GM21381 (cell line): ENCODE measurements around the gene LOXL4.
"Not testable (repeated sequence)": the region's sequence is repeated elsewhere in the genome, so short reads cannot be mapped to it uniquely, and the experiment has no call there.

Source experiments
- ATAC-seq: cut with Tn5 transposase; IDR thresholded peaks from one replicate; pipeline ENCODE4 v1.9.1; 2021; ENCODE audit warnings: mild to moderate bottlenecking, moderate library complexity; ENCODE audit not compliant: unreplicated experiment

LOXL4 gene

GRCh38 chr10:98246911-98247805, 20.8 kb downstream of the LOXL4 start:
- ATAC-seq = no peak

- ATAC-seq = no peak
Observed at GRCh38 chr10:98244586-98244985, 23.4 kb downstream of the LOXL4 start.

GRCh38 chr10:98244141-98244540, 23.9 kb downstream of the LOXL4 start:
- no peak for ATAC-seq

GRCh38 chr10:98242823-98243222, 25.2 kb downstream of the LOXL4 start:
- ATAC-seq = no peak

- no peak for ATAC-seq
Observed at GRCh38 chr10:98240524-98240923, 27.5 kb downstream of the LOXL4 start.

GRCh38 chr10:98238391-98238790, 29.6 kb downstream of the LOXL4 start:
- ATAC-seq = no peak

GRCh38 chr10:98236862-98237261, 31.1 kb downstream of the LOXL4 start:
- ATAC-seq = no peak

- ATAC-seq = no peak
Observed at GRCh38 chr10:98235846-98236245, 32.1 kb downstream of the LOXL4 start.

- ATAC-seq = no peak
Observed at GRCh38 chr10:98231417-98231816, 36.6 kb downstream of the LOXL4 start.

GRCh38 chr10:98228266-98228665, 39.7 kb downstream of the LOXL4 start:
- ATAC-seq = not testable (repeated sequence)

GRCh38 chr10:98227713-98228112, 40.3 kb downstream of the LOXL4 start:
- not testable (repeated sequence) for ATAC-seq

- ATAC-seq = no peak
Observed at GRCh38 chr10:98226508-98227144, 41.4 kb downstream of the LOXL4 start.

GRCh38 chr10:98224996-98225395, 43.0 kb downstream of the LOXL4 start:
- ATAC-seq = no peak

- no peak for ATAC-seq
Observed at GRCh38 chr10:98224509-98224908, 43.5 kb downstream of the LOXL4 start.

GRCh38 chr10:98223874-98224273, 44.1 kb downstream of the LOXL4 start:
- ATAC-seq = no peak

- no peak for ATAC-seq
Observed at GRCh38 chr10:98217801-98218200, 50.2 kb downstream of the LOXL4 start.

GRCh38 chr10:98215373-98215772, 52.6 kb downstream of the LOXL4 start:
- ATAC-seq = no peak

- ATAC-seq = no peak
Observed at GRCh38 chr10:98213740-98214139, 54.3 kb downstream of the LOXL4 start.

GRCh38 chr10:98212196-98212595, 55.8 kb downstream of the LOXL4 start:
- ATAC-seq = no peak

- no peak for ATAC-seq
Observed at GRCh38 chr10:98209441-98209840, 58.6 kb downstream of the LOXL4 start.

GRCh38 chr10:98208925-98209324, 59.1 kb downstream of the LOXL4 start:
- no peak for ATAC-seq

- no peak for ATAC-seq
Observed at GRCh38 chr10:98205351-98205750, 62.6 kb downstream of the LOXL4 start.
